Activated CD4-positive, alpha-beta T cell treated with anti-CD3 and anti-CD28 coated beads, Interleukin-2, amount 50 U/mL, for 4 hours (primary cell): ENCODE data around the gene ATXN2.

ENCODE experiments used
- DNase-seq, 2 experiments: peaks; one replicate each; pipeline ENCODE4 v3.0.0-alpha.2; 2020

ATXN2 gene

GRCh38 chr12:111448846-111449790, 150.0 kb downstream of the ATXN2 start:
- DNase-seq, result no peak

- no peak for DNase-seq
Measured at GRCh38 chr12:111448266-111448830, 150.8 kb downstream of the ATXN2 start.

- DNase-seq, result no peak
Measured at GRCh38 chr12:111447571-111448265, 151.4 kb downstream of the ATXN2 start.

GRCh38 chr12:111446631-111447570, 152.2 kb downstream of the ATXN2 start:
- DNase-seq, result no peak

GRCh38 chr12:111445726-111446581, 153.2 kb downstream of the ATXN2 start:
- DNase-seq, result no peak

GRCh38 chr12:111444925-111445725, 154.0 kb downstream of the ATXN2 start:
- peak; percentile 66 to 71 for DNase-seq

- DNase-seq, result no peak
Measured at GRCh38 chr12:111444314-111444924, 154.7 kb downstream of the ATXN2 start.

- DNase-seq, result peak in 1 of 2 experiments; percentile 29
Measured at GRCh38 chr12:111443586-111443985, 155.5 kb downstream of the ATXN2 start.

GRCh38 chr12:111443086-111443485, 156.0 kb downstream of the ATXN2 start:
- DNase-seq, result no peak

GRCh38 chr12:111442301-111443045, 156.6 kb downstream of the ATXN2 start:
- DNase-seq, result no peak

GRCh38 chr12:111441107-111441928, 157.8 kb downstream of the ATXN2 start:
- no peak for DNase-seq

GRCh38 chr12:111440631-111441030, 158.5 kb downstream of the ATXN2 start:
- DNase-seq, result no peak

GRCh38 chr12:111440152-111440551, 159.0 kb downstream of the ATXN2 start:
- no peak for DNase-seq

- no peak for DNase-seq
Measured at GRCh38 chr12:111439657-111440151, 159.4 kb downstream of the ATXN2 start.

GRCh38 chr12:111438481-111438880, 160.6 kb downstream of the ATXN2 start:
- DNase-seq, result peak; percentile 46 to 50

- DNase-seq, result no peak
Measured at GRCh38 chr12:111437816-111438454, 161.2 kb downstream of the ATXN2 start.

- no peak for DNase-seq
Measured at GRCh38 chr12:111436811-111437210, 162.3 kb downstream of the ATXN2 start.

- DNase-seq, result no peak
Measured at GRCh38 chr12:111436266-111436665, 162.8 kb downstream of the ATXN2 start.
